GM21447 (cell line): Measurements from ENCODE around the gene ADK.

Experiments used
- ATAC-seq: cut with Tn5 transposase; IDR thresholded peaks from one replicate; pipeline ENCODE4 v1.9.1; 2021; ENCODE audit not compliant: unreplicated experiment

The ADK gene

GRCh38 chr10:74645692-74646091 lies 494.7 kb downstream of the ADK start:
- ATAC-seq = no peak

DNA sequence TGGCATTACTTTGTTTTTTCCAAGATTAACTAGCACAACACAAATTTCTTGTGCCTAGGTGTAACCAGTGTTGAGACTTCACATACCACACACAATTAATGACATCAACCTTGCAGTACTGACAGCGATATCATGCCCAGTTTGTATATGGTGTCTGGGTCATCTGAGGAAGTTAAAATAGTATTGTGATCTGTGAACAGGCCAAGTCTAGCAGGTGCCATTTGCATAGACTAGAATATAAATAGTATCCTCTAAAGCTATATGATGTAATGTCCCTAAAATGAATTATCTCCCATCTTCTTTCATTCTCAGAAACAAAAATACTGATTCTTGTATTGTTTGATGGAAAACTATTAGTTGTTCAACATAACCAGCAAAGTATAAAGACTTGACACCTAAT lies 499.6 kb downstream of the ADK start:
- ATAC-seq = no peak

DNA sequence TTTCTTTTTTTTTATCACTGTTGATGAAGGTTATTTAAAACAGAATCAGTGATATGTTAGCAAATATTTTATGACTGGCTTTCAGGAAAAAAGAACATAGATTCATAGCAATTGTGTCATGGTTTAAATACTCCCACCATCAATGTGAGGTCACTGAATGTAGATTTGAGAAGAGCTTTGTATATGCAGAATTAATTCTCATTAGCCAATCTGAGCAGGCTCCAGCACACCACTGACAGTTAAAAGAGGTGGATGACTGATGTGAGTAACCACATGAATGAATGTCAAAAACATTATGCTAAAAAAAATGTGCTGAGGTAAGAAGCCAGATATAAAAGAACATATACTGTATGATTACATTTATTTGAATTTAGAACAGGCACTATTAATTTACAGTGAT lies 500.5 kb downstream of the ADK start:
- no peak for ATAC-seq

DNA sequence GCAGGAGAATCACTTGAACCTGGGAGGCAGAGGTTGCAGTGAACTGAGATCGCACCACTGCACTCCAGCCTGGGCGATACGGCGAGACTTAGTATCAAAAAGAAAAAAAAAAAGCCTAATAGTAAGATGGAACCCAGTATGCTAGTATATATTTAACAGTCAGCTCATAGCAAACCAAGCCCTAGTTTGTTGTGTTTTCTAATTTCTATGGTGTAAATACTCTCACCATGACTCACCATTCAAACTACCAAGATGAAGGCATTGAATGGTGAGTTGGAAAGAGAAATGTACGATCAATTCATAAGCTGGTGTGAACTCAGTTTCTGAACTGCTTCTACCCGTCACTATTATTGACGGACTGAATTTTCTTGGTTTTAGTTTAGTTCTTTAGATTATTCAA lies 501.6 kb downstream of the ADK start:
- no peak for ATAC-seq

DNA sequence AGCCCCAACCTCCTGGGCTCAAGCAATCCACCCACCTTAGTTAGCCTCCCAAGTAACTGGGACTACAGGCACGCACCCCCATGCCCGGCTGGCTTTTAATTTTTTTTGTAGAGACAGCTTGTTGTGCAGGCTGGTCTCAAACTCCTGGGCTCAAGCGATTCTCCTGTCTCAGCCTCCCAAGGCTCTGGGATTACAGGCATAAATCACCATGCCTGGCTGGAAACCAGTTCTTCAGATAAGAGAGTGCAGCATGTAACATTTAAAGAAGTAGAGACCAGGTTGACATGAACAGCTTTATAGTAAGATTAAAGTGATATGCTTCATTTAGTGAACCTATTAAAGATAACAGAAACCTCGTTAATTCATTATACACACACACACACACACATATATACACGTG lies 507.5 kb downstream of the ADK start:
- ATAC-seq = no peak

DNA sequence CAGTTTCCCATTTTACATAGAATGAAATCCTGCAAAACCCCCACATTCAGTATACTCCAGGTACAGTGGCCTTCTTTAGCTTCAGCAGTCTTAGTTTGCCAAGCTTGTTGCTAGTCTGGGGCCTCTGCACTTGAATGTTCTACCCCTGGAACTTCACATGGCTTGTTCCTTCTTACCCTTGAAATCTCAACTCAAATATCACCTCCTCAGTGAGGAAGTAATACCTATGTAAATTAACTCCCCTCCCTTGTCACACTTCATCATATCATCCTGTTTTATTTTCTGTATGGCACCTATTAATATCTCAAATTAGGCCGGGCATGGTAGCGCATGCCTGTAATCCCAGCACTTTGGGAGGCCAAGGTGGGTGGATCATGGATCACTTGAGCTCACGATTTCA lies 511.6 kb downstream of the ADK start:
- ATAC-seq = no peak

- ATAC-seq = no peak
Observed at GRCh38 chr10:74669210-74669609, 518.2 kb downstream of the ADK start.

DNA sequence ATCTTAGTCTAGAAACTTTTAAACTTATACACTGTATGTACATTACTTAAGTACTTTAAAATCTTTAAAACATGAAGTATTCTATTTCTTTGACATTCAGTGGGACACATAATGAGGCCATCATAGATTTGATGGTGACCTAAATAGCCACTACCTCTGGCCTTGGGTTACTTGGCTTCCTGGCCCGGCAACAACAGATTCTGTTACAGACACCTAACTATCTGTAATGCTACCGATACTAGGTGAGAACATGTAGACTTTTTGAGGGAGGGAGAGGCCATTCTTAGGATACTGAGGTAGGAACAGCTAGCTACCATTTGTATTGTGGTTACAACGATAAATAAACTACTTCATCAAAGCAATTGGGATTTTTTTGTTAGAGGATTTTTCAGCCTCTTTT lies 520.7 kb downstream of the ADK start:
- no peak for ATAC-seq

- ATAC-seq = no peak
Observed at GRCh38 chr10:74672430-74673165, 521.6 kb downstream of the ADK start.

DNA sequence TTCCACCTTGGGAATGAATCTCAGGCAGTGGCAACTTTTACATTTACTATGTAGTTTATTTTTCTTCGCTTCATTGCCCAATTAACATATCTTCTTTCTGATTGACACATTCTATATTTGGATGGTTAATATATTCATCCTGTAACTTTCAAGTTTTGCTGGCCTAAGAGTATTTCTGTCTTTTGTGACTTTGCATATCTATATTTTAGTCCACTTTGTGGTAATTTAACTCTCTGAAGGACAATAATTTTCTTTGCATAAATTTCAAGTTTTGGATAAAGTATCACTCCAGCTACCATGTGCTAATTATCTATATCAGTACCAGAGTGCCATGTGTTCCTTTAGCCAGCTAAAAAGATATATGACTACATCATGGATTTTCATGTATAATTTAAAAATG lies 523.9 kb downstream of the ADK start:
- no peak for ATAC-seq

DNA sequence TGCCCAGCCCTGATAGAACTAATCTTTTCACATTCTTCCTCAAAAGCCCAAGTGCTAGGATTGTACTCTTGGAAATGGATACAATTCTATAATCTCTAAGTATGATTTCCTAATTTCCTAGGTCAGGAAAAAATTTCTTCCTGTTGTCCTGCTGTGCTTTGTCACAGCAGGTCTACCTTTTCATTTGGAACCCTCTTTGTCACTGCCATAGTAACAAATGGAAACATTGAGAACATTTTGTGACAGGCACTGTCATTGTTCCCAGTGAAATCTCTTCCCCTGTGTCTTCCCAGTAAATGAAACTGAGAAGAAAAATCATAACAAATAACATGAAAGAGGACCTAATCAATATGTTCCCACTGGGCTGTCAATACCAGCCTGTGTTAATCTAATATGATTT lies 524.5 kb downstream of the ADK start:
- no peak for ATAC-seq

GRCh38 chr10:74677951-74678350 lies 526.9 kb downstream of the ADK start:
- peak; percentile 87 for ATAC-seq

GRCh38 chr10:74681917-74682627 lies 531.1 kb downstream of the ADK start:
- ATAC-seq = no peak

DNA sequence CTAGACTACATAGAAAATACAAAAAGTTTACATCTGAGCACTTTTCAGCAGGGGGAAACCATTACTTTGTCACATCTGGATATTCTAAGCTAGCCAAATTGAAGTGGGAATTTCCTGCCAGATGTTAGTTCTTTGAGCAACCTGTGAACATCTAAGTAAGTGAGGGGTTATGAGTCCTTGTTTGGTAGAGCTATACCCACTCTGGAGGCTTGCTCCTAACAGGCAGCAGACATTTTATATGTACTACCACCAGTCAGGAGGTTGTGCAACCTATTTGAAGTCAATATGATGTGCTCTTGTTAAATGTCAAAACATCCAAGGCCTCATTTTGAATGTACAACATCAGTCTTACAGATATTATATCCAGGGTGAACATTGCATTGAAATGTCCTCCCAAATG lies 532.0 kb downstream of the ADK start:
- ATAC-seq = no peak

DNA sequence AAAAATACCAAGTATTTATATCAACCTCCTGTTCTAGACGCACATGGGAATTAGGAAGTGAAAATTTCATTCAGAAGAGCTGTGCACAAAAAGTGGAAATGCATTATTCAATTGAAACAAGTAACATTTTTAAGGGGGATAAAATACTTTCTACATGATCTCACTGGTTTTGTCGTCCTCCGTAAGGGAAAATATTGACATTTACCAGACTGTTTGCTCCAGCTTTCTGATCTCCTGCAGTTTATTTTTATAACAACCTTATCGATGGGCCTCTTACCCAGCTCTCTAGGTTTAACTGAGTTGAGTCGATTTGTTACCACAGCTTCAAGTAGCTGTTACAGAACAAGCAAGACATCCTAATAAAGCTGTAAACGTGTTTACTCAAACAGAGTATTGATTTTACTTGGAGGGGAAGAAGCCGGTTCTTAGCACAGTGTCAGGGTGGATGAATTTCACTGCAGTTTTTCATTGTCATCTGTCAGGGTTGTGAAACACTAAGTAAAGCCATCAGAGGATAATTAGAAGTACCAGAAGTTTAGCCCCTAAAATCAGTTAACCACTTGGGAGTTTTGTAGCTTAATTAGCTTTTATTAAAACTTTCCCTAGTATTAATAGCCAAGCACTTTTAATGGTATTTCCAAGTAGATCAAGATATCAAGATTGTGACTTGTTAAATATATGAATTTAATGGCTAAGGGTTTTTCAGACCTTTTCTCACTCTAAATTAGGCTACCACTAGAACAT lies 532.8 kb downstream of the ADK start:
- no peak for ATAC-seq

DNA sequence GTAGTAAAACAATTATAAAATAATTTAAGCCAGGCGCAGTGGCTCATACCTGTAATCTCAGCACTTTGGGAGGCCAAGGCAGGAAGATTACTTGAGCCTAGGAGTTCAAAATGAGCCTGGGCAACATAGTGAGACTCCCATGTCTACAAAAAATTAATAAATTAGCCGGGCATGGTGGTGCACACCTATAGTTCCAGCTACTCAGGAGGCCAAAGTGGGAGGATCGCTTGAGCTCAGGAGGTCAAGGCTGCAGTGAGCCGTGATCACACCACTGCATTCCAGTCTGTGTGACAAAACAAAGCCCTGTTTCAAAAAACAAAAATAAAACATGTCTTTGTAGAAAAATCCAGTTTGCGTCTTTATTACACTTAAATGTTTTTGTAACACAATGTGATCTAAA lies 533.4 kb downstream of the ADK start:
- ATAC-seq = no peak

GRCh38 chr10:74685564-74685963 lies 534.5 kb downstream of the ADK start:
- ATAC-seq = no peak

DNA sequence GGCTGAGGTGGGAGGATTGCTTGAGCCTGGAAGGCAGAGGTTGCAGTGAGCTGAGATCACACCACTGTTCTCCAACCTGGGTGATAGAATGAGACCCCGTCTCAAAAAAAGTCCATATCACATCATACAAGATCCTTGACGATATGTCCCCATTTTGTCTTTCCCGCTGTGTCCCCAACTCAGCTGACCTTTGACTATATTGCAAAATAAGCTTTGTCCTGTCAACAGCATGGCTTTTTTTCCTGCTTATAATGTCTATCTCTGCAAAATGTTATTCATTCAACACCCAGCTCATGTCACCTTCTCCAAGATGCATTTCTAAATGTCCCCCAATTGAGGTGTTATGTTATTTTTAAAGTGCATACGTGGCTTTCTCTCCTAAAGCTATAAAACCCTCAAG lies 539.4 kb downstream of the ADK start:
- ATAC-seq = no peak

GRCh38 chr10:74691164-74691563 lies 540.1 kb downstream of the ADK start:
- ATAC-seq = no peak

- no peak for ATAC-seq
Observed at GRCh38 chr10:74704629-74705357, 553.8 kb downstream of the ADK start.

DNA sequence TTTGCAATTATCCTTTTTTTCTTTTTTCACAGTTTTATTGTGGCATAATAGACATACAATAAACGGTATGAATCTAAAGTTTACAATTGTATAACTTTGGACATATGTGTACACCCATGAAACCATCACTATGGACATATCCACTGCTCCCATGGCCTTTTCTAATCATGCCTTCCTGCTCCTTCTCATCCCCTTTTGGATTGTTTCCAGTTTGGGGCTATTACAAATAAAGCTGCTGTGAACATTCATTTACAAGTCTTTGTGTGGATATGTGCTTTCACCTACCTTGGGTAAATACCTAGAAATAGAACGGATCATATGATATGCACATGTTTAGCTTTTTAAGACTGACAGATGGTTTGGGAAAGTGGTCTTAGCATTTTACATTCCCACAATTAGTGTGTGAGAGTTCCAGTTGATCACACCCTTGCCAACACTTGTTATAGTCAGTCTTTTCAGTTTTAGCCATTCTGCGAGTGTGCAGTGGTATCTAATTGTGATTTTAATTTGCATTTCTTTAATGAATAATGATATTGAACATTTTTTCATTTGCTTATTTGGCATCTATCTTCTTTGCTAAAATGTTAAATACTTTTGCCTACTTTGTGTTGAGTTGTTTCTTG lies 554.4 kb downstream of the ADK start:
- ATAC-seq = no peak
